ENCODE results near the gene CXCL8.
"Not testable (repeated sequence)": the region's sequence is repeated elsewhere in the genome, so short reads cannot be mapped to it uniquely, and the experiment has no call there.

DNA sequence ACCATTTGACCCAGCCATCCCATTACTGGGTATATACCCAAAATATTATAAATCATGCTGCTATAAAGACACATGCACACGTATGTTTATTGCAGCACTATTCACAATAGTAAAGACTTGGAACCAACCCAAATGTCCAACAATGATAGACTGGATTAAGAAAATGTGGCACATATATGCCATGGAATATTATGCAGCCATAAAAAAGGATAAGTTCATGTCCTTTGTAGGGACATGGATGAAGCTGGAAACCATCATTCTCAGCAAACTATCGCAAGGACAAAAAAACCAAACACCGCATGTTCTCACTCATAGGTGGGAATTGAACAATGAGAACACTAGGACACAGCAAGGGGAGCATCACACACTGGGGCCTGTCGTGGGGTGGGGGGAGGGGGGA is 49.2 kb upstream of the CXCL8 start:
- not testable (repeated sequence) for TF ChIP-seq CTCF (conservative IDR thresholded peaks at IDR 0.05; ENCODE audit: low read length); EZH2phosphoT487 (IDR thresholded peaks at IDR 0.05; ENCODE audit: borderline replicate concordance)
